ENCODE results near the gene PTMS. TPM values are rescaled to one million over a fixed set of nuclear protein-coding genes. Genes with fewer than 3 reads are reported as not detected.

The PTMS gene
- total and polyA plus RNA-seq, 9 of the 15 experiments (the other 6 are each of a cell fraction or from before 2014, with no cell fraction given): 5.1 to 287 (median 78.5) TPM

GRCh38 chr12:6764011-6764828, 1.9 kb upstream of the PTMS start (continued):
- TF ChIP-seq TBL1XR1 (IDR thresholded peaks at IDR 0.05; ENCODE audit: low read length in 2 of 2) (no peak), PPARD (CRISPR knock-in tag; IDR thresholded peaks at IDR 0.05) (no peak), MCM3 (IDR thresholded peaks at IDR 0.05) (no peak), ZNF444 (CRISPR knock-in tag; IDR thresholded peaks at IDR 0.05) (no peak), NONO (IDR thresholded peaks at IDR 0.05; ENCODE audit: low read depth in 2 of 2, low read length in 1 of 2) (no peak), POLR2A (conservative IDR thresholded peaks at IDR 0.05) (no peak), E2F3 (CRISPR knock-in tag; IDR thresholded peaks at IDR 0.05) (no peak), ZNF740 (CRISPR knock-in tag; IDR thresholded peaks at IDR 0.05) (0 out of 2 replicates have a peak, but pooled peaks have one; percentile 27), ZNF740 (tag; IDR thresholded peaks at IDR 0.05) (peak in 1 of 2 experiments; percentile 34; a peak in 1 of 4 replicates), NR3C1 (CRISPR knock-in tag; IDR thresholded peaks at IDR 0.05) (no peak), CHD4 (IDR thresholded peaks at IDR 0.05; ENCODE audit: insufficient read depth, insufficient replicate concordance, low read depth, low read length, poor library complexity, severe bottlenecking) (no peak), TBP (optimal IDR thresholded peaks at IDR 0.05; ENCODE audit: low read depth, low read length) (peak; percentile 14), CEBPG (CRISPR knock-in tag; IDR thresholded peaks at IDR 0.05) (no peak), CEBPG (tag; conservative IDR thresholded peaks at IDR 0.05 in 1 of 2, IDR thresholded peaks at IDR 0.05 in 1 of 2) (no peak), NFATC3 (IDR thresholded peaks at IDR 0.05) (no peak), MAFK (IDR thresholded peaks at IDR 0.05; ENCODE audit: low read length) (no peak), ZEB2 (IDR thresholded peaks at IDR 0.05) (peak; percentile 61; the same call in 1 of the 2 replicates), POLR3A (IDR thresholded peaks at IDR 0.05; ENCODE audit: borderline replicate concordance, extremely low read depth, insufficient read depth, insufficient read length) (no peak), BHLHE40 (IDR thresholded peaks at IDR 0.05; ENCODE audit: low read length) (no peak)
- TF ChIP-seq, protein P1, sequence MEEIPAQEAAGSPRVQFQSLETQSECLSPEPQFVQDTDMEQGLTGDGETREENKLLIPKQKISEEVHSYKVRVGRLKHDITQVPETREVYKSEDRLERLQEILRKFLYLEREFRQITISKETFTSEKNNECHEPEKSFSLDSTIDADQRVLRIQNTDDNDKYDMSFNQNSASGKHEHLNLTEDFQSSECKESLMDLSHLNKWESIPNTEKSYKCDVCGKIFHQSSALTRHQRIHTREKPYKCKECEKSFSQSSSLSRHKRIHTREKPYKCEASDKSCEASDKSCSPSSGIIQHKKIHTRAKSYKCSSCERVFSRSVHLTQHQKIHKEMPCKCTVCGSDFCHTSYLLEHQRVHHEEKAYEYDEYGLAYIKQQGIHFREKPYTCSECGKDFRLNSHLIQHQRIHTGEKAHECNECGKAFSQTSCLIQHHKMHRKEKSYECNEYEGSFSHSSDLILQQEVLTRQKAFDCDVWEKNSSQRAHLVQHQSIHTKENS (CRISPR knock-in tag; IDR thresholded peaks at IDR 0.05): no peak
- TF ChIP-seq, protein P2, sequence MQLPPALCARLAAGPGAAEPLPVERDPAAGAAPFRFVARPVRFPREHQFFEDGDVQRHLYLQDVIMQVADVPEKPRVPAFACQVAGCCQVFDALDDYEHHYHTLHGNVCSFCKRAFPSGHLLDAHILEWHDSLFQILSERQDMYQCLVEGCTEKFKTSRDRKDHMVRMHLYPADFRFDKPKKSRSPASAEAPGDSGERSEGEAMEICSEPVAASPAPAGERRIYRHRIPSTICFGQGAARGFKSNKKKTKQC (CRISPR knock-in tag; IDR thresholded peaks at IDR 0.05): no peak
- TF ChIP-seq, protein P3, sequence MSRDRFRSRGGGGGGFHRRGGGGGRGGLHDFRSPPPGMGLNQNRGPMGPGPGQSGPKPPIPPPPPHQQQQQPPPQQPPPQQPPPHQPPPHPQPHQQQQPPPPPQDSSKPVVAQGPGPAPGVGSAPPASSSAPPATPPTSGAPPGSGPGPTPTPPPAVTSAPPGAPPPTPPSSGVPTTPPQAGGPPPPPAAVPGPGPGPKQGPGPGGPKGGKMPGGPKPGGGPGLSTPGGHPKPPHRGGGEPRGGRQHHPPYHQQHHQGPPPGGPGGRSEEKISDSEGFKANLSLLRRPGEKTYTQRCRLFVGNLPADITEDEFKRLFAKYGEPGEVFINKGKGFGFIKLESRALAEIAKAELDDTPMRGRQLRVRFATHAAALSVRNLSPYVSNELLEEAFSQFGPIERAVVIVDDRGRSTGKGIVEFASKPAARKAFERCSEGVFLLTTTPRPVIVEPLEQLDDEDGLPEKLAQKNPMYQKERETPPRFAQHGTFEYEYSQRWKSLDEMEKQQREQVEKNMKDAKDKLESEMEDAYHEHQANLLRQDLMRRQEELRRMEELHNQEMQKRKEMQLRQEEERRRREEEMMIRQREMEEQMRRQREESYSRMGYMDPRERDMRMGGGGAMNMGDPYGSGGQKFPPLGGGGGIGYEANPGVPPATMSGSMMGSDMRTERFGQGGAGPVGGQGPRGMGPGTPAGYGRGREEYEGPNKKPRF (IDR thresholded peaks at IDR 0.05; ENCODE audit: low read depth, low read length): no peak

Data from K562 (cell line).